OCI-LY7 (cell line): ENCODE measurements around the gene PRKCI. TPM values are rescaled to one million over a fixed set of nuclear protein-coding genes. Genes with fewer than 3 reads are reported as not detected.
A peak's percentile ranks its signal among the peaks of the same experiment; 100 is the strongest.
"Not testable (repeated sequence)": the region's sequence is repeated elsewhere in the genome, so short reads cannot be mapped to it uniquely, and the experiment has no call there.

Experiments used
- BruUV-seq: library from RNA; stranded (reverse); fragments of 400-500 nt; replicated peaks from 2 replicates; lab custom pipeline; 2021; lab: Mats Ljungman, UMichigan
- CTCF ChIA-PET: fragments of 300-600 bp; sonication (Branson Sonifier 250); formaldehyde crosslinking; loops from one replicate; lab custom pipeline; 2022; ENCODE audit warnings: antibody characterized with exemption; ENCODE audit not compliant: unreplicated experiment; lab: Charles Lee
- POLR2A ChIA-PET: fragments of 300-600 bp; sonication (Branson Sonifier 250); formaldehyde crosslinking; loops from one replicate; lab custom pipeline; 2022; ENCODE audit warnings: antibody characterized with exemption; lab: Charles Lee
- DNase-seq: peaks from one replicate; pipeline ENCODE4 v3.0.0-alpha.2; 2015; ENCODE audit warnings: low spot score
- H2AFZ ChIP-seq: fragments of 200-600 bp; sonication (generic), shearing (Covaris generic); 2 replicates; pipeline ENCODE4 v1.6.1; 2014; ENCODE audit warnings: mild to moderate bottlenecking, antibody characterized with exemption, low read length, moderate library complexity
- H3K27ac ChIP-seq: fragments of 200-600 bp; sonication (generic); 2 replicates; pipeline ENCODE4 v1.5.1; 2014; ENCODE audit warnings: mixed run types, low read depth, mild to moderate bottlenecking, moderate library complexity, low read length, inconsistent platforms; ENCODE audit not compliant: poor library complexity, severe bottlenecking
- H3K36me3 ChIP-seq: fragments of 200-600 bp; sonication (generic); 2 replicates; pipeline ENCODE4 v1.6.1; 2014; ENCODE audit warnings: mild to moderate bottlenecking, antibody characterized with exemption, low read length, moderate library complexity, mixed read lengths; ENCODE audit not compliant: insufficient read depth
- H3K4me1 ChIP-seq: fragments of 200-600 bp; sonication (generic); 2 replicates; pipeline ENCODE4 v1.5.1; 2014; ENCODE audit warnings: mild to moderate bottlenecking, low read length; ENCODE audit not compliant: insufficient read depth, poor library complexity, severe bottlenecking
- H3K4me2 ChIP-seq: fragments of 200-600 bp; sonication (generic); 2 replicates; pipeline ENCODE4 v1.6.1; 2014; ENCODE audit warnings: mild to moderate bottlenecking, low read length
- H3K4me3 ChIP-seq: fragments of 200-600 bp; sonication (generic); 2 replicates; pipeline ENCODE4 v1.5.1; 2014; ENCODE audit warnings: mild to moderate bottlenecking, low read depth, low read length; ENCODE audit not compliant: poor library complexity, severe bottlenecking
- H3K79me2 ChIP-seq: fragments of 200-600 bp; sonication (generic); 2 replicates; pipeline ENCODE4 v1.6.1; 2016; ENCODE audit warnings: low read depth, mild to moderate bottlenecking, low read length, moderate library complexity, mixed read lengths; ENCODE audit not compliant: insufficient read depth
- H3K9me2 ChIP-seq: fragments of 200-600 bp; sonication (generic); 2 replicates; pipeline ENCODE4 v1.6.1; 2016; ENCODE audit warnings: mild to moderate bottlenecking, low read length, mixed read lengths; ENCODE audit not compliant: insufficient read depth
- H3K9me3 ChIP-seq: fragments of 200-600 bp; sonication (generic); 2 replicates; pipeline ENCODE4 v1.6.1; 2014; ENCODE audit warnings: mild to moderate bottlenecking, mixed run types, low read length, mixed read lengths
- H4K20me1 ChIP-seq: fragments of 200-600 bp; sonication (generic); 2 replicates; pipeline ENCODE4 v1.6.1; 2014; ENCODE audit warnings: mild to moderate bottlenecking, antibody characterized with exemption, low read length, moderate library complexity, mixed read lengths; ENCODE audit not compliant: insufficient read depth
- CTCF ChIP-seq: fragments of 200-600 bp; sonication (generic); conservative IDR thresholded peaks from 2 replicates; pipeline ENCODE4 v1.5.1; 2014; ENCODE audit warnings: mild to moderate bottlenecking, antibody characterized with exemption, low read length, moderate library complexity, mixed read lengths
- EZH2phosphoT487 ChIP-seq: fragments of 200-600 bp; sonication (generic); IDR thresholded peaks from 2 replicates; pipeline ENCODE4 v1.6.1; 2018; ENCODE audit warnings: low read depth, borderline replicate concordance, mild to moderate bottlenecking, mixed run types, antibody characterized with exemption, low read length, moderate library complexity, mixed read lengths
- intact Hi-C: fragments of 100-400 bp; cut with micrococcal nuclease; formaldehyde crosslinking; loops from one replicate; pipeline ENCODE4 v1.10.0; 2022; ENCODE audit not compliant: unreplicated experiment
- total RNA-seq, 2 experiments: library from RNA; depleted of rRNA in 1 of 2; stranded (reverse); fragments of >200 nt in 1 of 2; shearing (Covaris generic) in 1 of 2; gene quantifications; 2 replicates each; pipeline ENCODE4 v1.2.3, GENCODE V29; 2014 to 2022

The PRKCI gene
- total RNA-seq, 2 experiments from 2014 or later = 27.6 to 36.2 TPM

- Histone ChIP-seq H3K79me2 (no peaks in the 10 kb centered on the region), H3K4me2 (no peak overlapping the region), H3K4me3 (no peak overlapping the region), H3K36me3 (peaks cover 74% of the 10 kb centered on the region), H2AFZ (no peak overlapping the region), H4K20me1 (no peaks in the 10 kb centered on the region), H3K9me3 (no peaks in the 10 kb centered on the region), H3K4me1 (peaks cover 19% of the 10 kb centered on the region), H3K27ac (no peak overlapping the region), H3K9me2 (no peaks in the 10 kb centered on the region)
- intact Hi-C loops = no loop called here
- ChIA-PET POLR2A (interaction anchor here (0.5 to 1.2 kb wide), 5 partner anchors 16 to 138 kb away, joined by 3 to 5 read pairs (median 4); no protein-coding TSS in a partner anchor), CTCF (no interaction called here)
- DNase-seq = no peak
- no TSS peak for BruUV-seq
- TF ChIP-seq EZH2phosphoT487 (no peak), CTCF (no peak)
Measured at GRCh38 chr3:170274641-170275040, 52.4 kb downstream of the PRKCI start.

GRCh38 chr3:170275832-170276231 lies 53.6 kb downstream of the PRKCI start:
- intact Hi-C loops = no loop called here
- POLR2A ChIA-PET = interaction anchor here (0.6 to 1.2 kb wide), 5 partner anchors 18 to 617 kb away, joined by 3 to 5 read pairs (median 4); no protein-coding TSS in a partner anchor
- no peak overlapping the region for H3K4me2 ChIP-seq
- no peaks in the 10 kb centered on the region for H4K20me1 ChIP-seq
- H3K4me1 ChIP-seq = peaks cover 19% of the 10 kb centered on the region
- H3K4me3 ChIP-seq = no peak overlapping the region
- no peaks in the 10 kb centered on the region for H3K9me2 ChIP-seq
- no peak overlapping the region for H3K27ac ChIP-seq
- CTCF ChIA-PET = no interaction called here
- H2AFZ ChIP-seq = no peak overlapping the region
- TF ChIP-seq CTCF = no peak
- TF ChIP-seq EZH2phosphoT487 = no peak
- H3K9me3 ChIP-seq = no peaks in the 10 kb centered on the region
- H3K79me2 ChIP-seq = no peaks in the 10 kb centered on the region
- H3K36me3 ChIP-seq = peaks cover 71% of the 10 kb centered on the region
- DNase-seq = no peak
- BruUV-seq = no TSS peak

GRCh38 chr3:170277311-170277710 lies 55.1 kb downstream of the PRKCI start:
- H3K27ac ChIP-seq, H3K4me3 ChIP-seq, DNase-seq, BruUV-seq, H3K79me2 ChIP-seq, H3K9me3 ChIP-seq, intact Hi-C loops, POLR2A ChIA-PET, H3K9me2 ChIP-seq, CTCF ChIA-PET, H4K20me1 ChIP-seq, H2AFZ ChIP-seq: not testable (repeated sequence)
- H3K36me3 ChIP-seq = peaks cover 73% of the 10 kb centered on the region
- peaks cover 19% of the 10 kb centered on the region for H3K4me1 ChIP-seq
- H3K4me2 ChIP-seq = peak overlapping the region; percentile 31; the same call in 1 of the 2 replicates
